ENCODE data around the gene AGFG2. TPM values are rescaled to one million over a fixed set of nuclear protein-coding genes. Genes with fewer than 3 reads are reported as not detected.
A peak's percentile ranks its signal among the peaks of the same experiment; 100 is the strongest.

The AGFG2 gene
- total and polyA plus RNA-seq, 10 of the 15 experiments (the other 5 are each of a cell fraction or from before 2014, with no cell fraction given): 0.90 to 71.5 (median 25.4) TPM

DNA sequence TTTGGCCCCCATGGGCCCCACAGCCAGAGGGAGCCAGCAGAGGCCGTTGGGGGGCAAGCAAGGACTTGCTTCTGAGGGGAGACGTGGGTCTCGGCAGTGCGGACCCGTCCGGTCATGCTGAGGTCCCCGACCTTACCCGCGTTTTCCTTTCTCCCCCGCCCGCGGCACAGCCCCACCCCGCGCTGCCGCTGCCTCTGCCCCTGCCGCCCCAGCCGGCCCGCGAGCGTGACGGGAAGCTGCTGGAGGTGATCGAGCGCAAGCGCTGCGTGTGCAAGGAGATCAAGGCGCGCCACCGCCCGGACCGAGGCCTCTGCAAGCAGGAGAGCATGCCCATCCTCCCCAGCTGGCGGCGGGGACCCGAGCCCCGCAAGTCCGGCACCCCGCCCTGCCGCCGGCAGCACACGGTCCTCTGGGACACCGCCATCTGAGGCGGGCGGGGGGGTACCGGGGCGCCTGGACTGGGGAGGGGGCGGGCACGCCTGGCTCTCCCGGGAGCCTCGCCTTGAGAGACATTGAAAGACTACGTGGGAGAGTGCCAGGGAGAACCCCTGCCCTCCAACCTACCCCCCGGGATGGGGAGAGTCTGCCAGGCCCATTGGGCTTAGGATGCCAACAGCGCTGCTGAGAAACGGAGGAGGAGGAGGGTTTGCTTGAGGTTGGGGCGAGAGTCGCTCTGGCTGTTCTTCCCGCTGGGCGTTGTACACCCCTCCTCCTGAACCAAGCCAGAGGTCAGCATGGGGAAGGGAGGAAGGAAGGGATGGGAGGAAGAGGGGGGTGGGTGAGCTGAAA lies 45.3 kb upstream of the AGFG2 start (continued):
- TF ChIP-seq, protein P1, sequence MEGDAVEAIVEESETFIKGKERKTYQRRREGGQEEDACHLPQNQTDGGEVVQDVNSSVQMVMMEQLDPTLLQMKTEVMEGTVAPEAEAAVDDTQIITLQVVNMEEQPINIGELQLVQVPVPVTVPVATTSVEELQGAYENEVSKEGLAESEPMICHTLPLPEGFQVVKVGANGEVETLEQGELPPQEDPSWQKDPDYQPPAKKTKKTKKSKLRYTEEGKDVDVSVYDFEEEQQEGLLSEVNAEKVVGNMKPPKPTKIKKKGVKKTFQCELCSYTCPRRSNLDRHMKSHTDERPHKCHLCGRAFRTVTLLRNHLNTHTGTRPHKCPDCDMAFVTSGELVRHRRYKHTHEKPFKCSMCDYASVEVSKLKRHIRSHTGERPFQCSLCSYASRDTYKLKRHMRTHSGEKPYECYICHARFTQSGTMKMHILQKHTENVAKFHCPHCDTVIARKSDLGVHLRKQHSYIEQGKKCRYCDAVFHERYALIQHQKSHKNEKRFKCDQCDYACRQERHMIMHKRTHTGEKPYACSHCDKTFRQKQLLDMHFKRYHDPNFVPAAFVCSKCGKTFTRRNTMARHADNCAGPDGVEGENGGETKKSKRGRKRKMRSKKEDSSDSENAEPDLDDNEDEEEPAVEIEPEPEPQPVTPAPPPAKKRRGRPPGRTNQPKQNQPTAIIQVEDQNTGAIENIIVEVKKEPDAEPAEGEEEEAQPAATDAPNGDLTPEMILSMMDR (IDR thresholded peaks at IDR 0.05 in 2 of 3, conservative IDR thresholded peaks at IDR 0.05 in 1 of 3; ENCODE audit: control insufficient read depth in 2 of 3, extremely low read depth in 1 of 3, insufficient read depth in 1 of 3, low read depth in 3 of 3, low read length in 3 of 3): peak in 2 of 3 experiments; percentile 16 to 37; a peak in 3 of 6 replicates

DNA sequence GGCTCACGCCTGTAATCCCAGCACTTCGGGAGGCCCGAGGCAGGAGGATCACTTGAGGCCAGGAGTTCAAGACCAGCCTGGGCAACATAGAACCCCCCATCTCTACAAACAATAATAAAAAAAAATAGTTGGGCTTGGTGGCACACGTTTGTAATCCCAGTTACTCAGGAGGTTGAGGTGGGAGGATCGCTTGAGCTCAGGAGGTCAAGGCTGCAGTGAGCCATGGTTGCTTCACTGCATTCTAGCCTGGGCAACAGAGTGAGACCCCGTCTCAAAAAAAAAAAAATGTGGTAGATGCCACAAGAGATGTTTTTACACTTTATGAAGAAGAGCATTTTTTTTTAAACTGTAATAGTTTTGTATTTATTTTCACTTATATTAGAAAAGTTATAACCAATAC lies 42.5 kb upstream of the AGFG2 start:
- H4K20me1 ChIP-seq (ENCODE audit: control insufficient read depth, insufficient read depth): no peaks in the 10 kb centered on the region
- ATAC-seq: no peak
- H3K4me1 ChIP-seq (ENCODE audit: control insufficient read depth, insufficient read depth, low read length): 0 out of 2 replicates have a peak, but pooled peaks cover 4% of the 10 kb centered on the region
- H3K4me2 ChIP-seq (ENCODE audit: control insufficient read depth, insufficient read depth): no peak overlapping the region
- H3K79me2 ChIP-seq (ENCODE audit: control insufficient read depth, insufficient read depth, low read length): no peaks in the 10 kb centered on the region
- H3K9ac ChIP-seq (ENCODE audit: control insufficient read depth, insufficient read depth, low read length): no peak overlapping the region
- no peak overlapping the region for H3K4me3 ChIP-seq
- no peaks in the 10 kb centered on the region for H3K27me3 ChIP-seq (replicated peaks in 1 of 2; ENCODE audit: control insufficient read depth in 2 of 2, insufficient read depth in 2 of 2, low read length in 1 of 2)
- 57% methylated on average over 6 of the region's 6 CpGs for WGBS (ENCODE audit: insufficient coverage, insufficient replicate concordance, low lambda C conversion rate, missing lambda C conversion rate)
- no peak for DNase-seq (ENCODE audit: low read depth, low spot score)
- H3K36me3 ChIP-seq (ENCODE audit: control insufficient read depth in 2 of 2, insufficient read depth in 2 of 2, low read length in 1 of 2): no peaks in the 10 kb centered on the region
- ChIA-PET POLR2A (interaction anchor here (0.7 to 1.1 kb wide), 2 partner anchors 34 to 51 kb away, joined by 3 to 4 read pairs; no protein-coding TSS in a partner anchor), RAD21 (ENCODE audit: unreplicated experiment) (interaction anchor here (1.8 kb wide), 1 partner anchor 63 kb away, joined by 12 read pairs; no protein-coding TSS in a partner anchor), CTCF (interaction anchor here (1.0 to 2.9 kb wide), 5 partner anchors 17 to 89 kb away, joined by 3 to 16 read pairs (median 4); partner anchors contain the start of gene TSC22D4), SMC1A (ENCODE audit: uncharacterized antibody, unreplicated experiment) (interaction anchor here (1.1 to 1.6 kb wide), 3 partner anchors 19 to 63 kb away, joined by 3 to 5 read pairs (median 4); no protein-coding TSS in a partner anchor)
- intact Hi-C loops (cut with micrococcal nuclease; ENCODE audit: unreplicated experiment) (no loop called here), in situ Hi-C loops (cut with MboI) (no loop called here)
- no peaks in the 10 kb centered on the region for H3K9me3 ChIP-seq (replicated peaks; ENCODE audit: control insufficient read depth, insufficient read depth, low read length)
- TF ChIP-seq, protein P2, sequence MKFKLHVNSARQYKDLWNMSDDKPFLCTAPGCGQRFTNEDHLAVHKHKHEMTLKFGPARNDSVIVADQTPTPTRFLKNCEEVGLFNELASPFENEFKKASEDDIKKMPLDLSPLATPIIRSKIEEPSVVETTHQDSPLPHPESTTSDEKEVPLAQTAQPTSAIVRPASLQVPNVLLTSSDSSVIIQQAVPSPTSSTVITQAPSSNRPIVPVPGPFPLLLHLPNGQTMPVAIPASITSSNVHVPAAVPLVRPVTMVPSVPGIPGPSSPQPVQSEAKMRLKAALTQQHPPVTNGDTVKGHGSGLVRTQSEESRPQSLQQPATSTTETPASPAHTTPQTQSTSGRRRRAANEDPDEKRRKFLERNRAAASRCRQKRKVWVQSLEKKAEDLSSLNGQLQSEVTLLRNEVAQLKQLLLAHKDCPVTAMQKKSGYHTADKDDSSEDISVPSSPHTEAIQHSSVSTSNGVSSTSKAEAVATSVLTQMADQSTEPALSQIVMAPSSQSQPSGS (IDR thresholded peaks at IDR 0.05; ENCODE audit: low read length): no peak
- TF ChIP-seq JUND (IDR thresholded peaks at IDR 0.05; ENCODE audit: low read depth, low read length): no peak
- TF ChIP-seq HDAC2 (IDR thresholded peaks at IDR 0.05): no peak
- TF ChIP-seq NR2C1 (IDR thresholded peaks at IDR 0.05): no peak
- TF ChIP-seq POU2F2 (IDR thresholded peaks at IDR 0.05; ENCODE audit: borderline replicate concordance, low read depth, low read length): no peak
- TF ChIP-seq MYB (IDR thresholded peaks at IDR 0.05; ENCODE audit: borderline replicate concordance, low read depth, low read length): no peak
- no peak for TF ChIP-seq ZNF274 (IDR thresholded peaks at IDR 0.05; ENCODE audit: insufficient read depth, insufficient read length)
- no peak for TF ChIP-seq SP1 (IDR thresholded peaks at IDR 0.05; ENCODE audit: low read depth, low read length)
- TF ChIP-seq GATAD2B (conservative IDR thresholded peaks at IDR 0.05; ENCODE audit: low read depth): no peak
- no peak for TF ChIP-seq YY1 (IDR thresholded peaks at IDR 0.05; ENCODE audit: low read depth, low read length)
- TF ChIP-seq RELA (IDR thresholded peaks at IDR 0.05; ENCODE audit: borderline replicate concordance, partially characterized antibody): no peak
- TF ChIP-seq CEBPB (IDR thresholded peaks at IDR 0.05; ENCODE audit: borderline replicate concordance in 1 of 2, low read depth in 2 of 2, low read length in 2 of 2): no peak
- TF ChIP-seq EED (IDR thresholded peaks at IDR 0.05; ENCODE audit: low read depth): no peak
- TF ChIP-seq BMI1 (IDR thresholded peaks at IDR 0.05; ENCODE audit: borderline replicate concordance): no peak
- TF ChIP-seq ZNF24 (IDR thresholded peaks at IDR 0.05): no peak
- TF ChIP-seq NBN (IDR thresholded peaks at IDR 0.05): no peak
- no peak for TF ChIP-seq MTA2 (IDR thresholded peaks at IDR 0.05; ENCODE audit: low read depth)
- TF ChIP-seq MEF2A (IDR thresholded peaks at IDR 0.05; ENCODE audit: insufficient read depth, low read depth, low read length): no peak
- no peak for TF ChIP-seq EP300 (IDR thresholded peaks at IDR 0.05; ENCODE audit: borderline replicate concordance in 1 of 2, control insufficient read depth in 1 of 2, low read depth in 2 of 2, low read length in 2 of 2)
- H3K27ac ChIP-seq (ENCODE audit: control insufficient read depth, insufficient read depth): no peak overlapping the region
- no peak for FAIRE-seq
- no peak overlapping the region for H2AFZ ChIP-seq (ENCODE audit: control insufficient read depth, low read depth, low read length)
- no TSS peak for BruUV-seq (replicated peaks)

Measured in GM12878 (cell line).